ENCODE data around the gene FN3KRP. TPM values are rescaled to one million over a fixed set of nuclear protein-coding genes. Genes with fewer than 3 reads are reported as not detected.

Gene FN3KRP
- total and polyA plus RNA-seq, 2 of the 13 experiments (the other 11 are each of a cell fraction or from before 2014, with no cell fraction given), result 22.4 to 28.2 TPM

GRCh38 chr17:82716203-82717010 lies at the start of gene FN3KRP (continued):
- 0 out of 2 replicates have a peak, but pooled peaks have one; percentile 4 for TF ChIP-seq ZNF674 (CRISPR knock-in tag; IDR thresholded peaks at IDR 0.05; ENCODE audit: low read depth)
- TF ChIP-seq ZNF678 (CRISPR knock-in tag; IDR thresholded peaks at IDR 0.05), result no peak
- no peak for TF ChIP-seq JUN (CRISPR knock-in tag; IDR thresholded peaks at IDR 0.05)
- peak; percentile 30; the same call in 1 of the 2 replicates for TF ChIP-seq ZSCAN30 (CRISPR knock-in tag; IDR thresholded peaks at IDR 0.05)
- TF ChIP-seq BRCA1 (CRISPR knock-in tag; IDR thresholded peaks at IDR 0.05), result no peak
- no peak for TF ChIP-seq ZNF546 (CRISPR knock-in tag; conservative IDR thresholded peaks at IDR 0.05)
- TF ChIP-seq AGO1 (IDR thresholded peaks at IDR 0.05; ENCODE audit: low read depth, low read length, poor library complexity, severe bottlenecking), result no peak
- TF ChIP-seq ZSCAN21 (CRISPR knock-in tag; IDR thresholded peaks at IDR 0.05; ENCODE audit: borderline replicate concordance), result peak; percentile 24; the same call in 1 of the 2 replicates
- peak; percentile 69 for TF ChIP-seq POLR2G (IDR thresholded peaks at IDR 0.05; ENCODE audit: low read depth, low read length)
- TF ChIP-seq ZNF367 (CRISPR knock-in tag; IDR thresholded peaks at IDR 0.05; ENCODE audit: borderline replicate concordance), result no peak; the same call in 1 of the 2 replicates
- no peak for TF ChIP-seq NR2F6 (IDR thresholded peaks at IDR 0.05)
- peak; percentile 2; the same call in 1 of the 2 replicates for TF ChIP-seq NR2F6 (CRISPR knock-in tag; IDR thresholded peaks at IDR 0.05)
- TF ChIP-seq NCOA2 (CRISPR knock-in tag; IDR thresholded peaks at IDR 0.05), result no peak
- TF ChIP-seq ZXDC (CRISPR knock-in tag; IDR thresholded peaks at IDR 0.05), result no peak
- no peak; the same call in 1 of the 2 replicates for TF ChIP-seq MTERF4 (CRISPR knock-in tag; IDR thresholded peaks at IDR 0.05)
- TF ChIP-seq HOXA9 (CRISPR knock-in tag; IDR thresholded peaks at IDR 0.05; ENCODE audit: borderline replicate concordance), result 0 out of 2 replicates have a peak, but pooled peaks have one; percentile 45
- TF ChIP-seq IRF2 (CRISPR knock-in tag; IDR thresholded peaks at IDR 0.05), result no peak
- peak; percentile 47; the same call in 1 of the 2 replicates for TF ChIP-seq NFYB (CRISPR knock-in tag; IDR thresholded peaks at IDR 0.05)
- TF ChIP-seq ATM (IDR thresholded peaks at IDR 0.05; ENCODE audit: borderline replicate concordance), result no peak
- TF ChIP-seq PHB2 (IDR thresholded peaks at IDR 0.05; ENCODE audit: partially characterized antibody), result no peak
- TF ChIP-seq ZNF276 (CRISPR knock-in tag; IDR thresholded peaks at IDR 0.05; ENCODE audit: low read depth), result no peak
- no peak for TF ChIP-seq PLSCR1 (CRISPR knock-in tag; IDR thresholded peaks at IDR 0.05; ENCODE audit: borderline replicate concordance)
- no peak for TF ChIP-seq ZNF333 (CRISPR knock-in tag; IDR thresholded peaks at IDR 0.05; ENCODE audit: borderline replicate concordance)
- TF ChIP-seq REXO4 (CRISPR knock-in tag; IDR thresholded peaks at IDR 0.05; ENCODE audit: borderline replicate concordance), result no peak
- TF ChIP-seq ZNF564 (CRISPR knock-in tag; IDR thresholded peaks at IDR 0.05), result peak; percentile 37; the same call in 1 of the 2 replicates
